ENCODE data around the gene PLCG2. TPM values are rescaled to one million over a fixed set of nuclear protein-coding genes. Genes with fewer than 3 reads are reported as not detected.
A peak's percentile ranks its signal among the peaks of the same experiment; 100 is the strongest.

Gene PLCG2
- total and polyA plus RNA-seq, 2 experiments from 2014 or later, result 0.39 TPM; not detected in 1

- H3K9ac ChIP-seq, result no peak overlapping the region
- no peak overlapping the region for H3K27ac ChIP-seq
- H3F3A ChIP-seq (ENCODE audit: insufficient read depth), result peaks cover 5% of the 10 kb centered on the region
- no peaks in the 10 kb centered on the region for H3K79me2 ChIP-seq (ENCODE audit: insufficient read depth)
- no peak overlapping the region for H3K4me3 ChIP-seq
- 0 out of 2 replicates have a peak, but pooled peaks cover 6% of the 10 kb centered on the region for H3K4me1 ChIP-seq (ENCODE audit: insufficient read depth)
- H3K4me2 ChIP-seq (ENCODE audit: unreplicated experiment), result no peak overlapping the region
- in situ Hi-C loops (cut with MboI), result no loop called here
- TF ChIP-seq EZH2phosphoT487 (IDR thresholded peaks at IDR 0.05; ENCODE audit: insufficient read depth, low read depth) (no peak), EZH2 (IDR thresholded peaks at IDR 0.05; ENCODE audit: insufficient read depth, poor library complexity, severe bottlenecking) (no peak)
- WGBS, 2 experiments (ENCODE audit: low coverage in 1 of 2, low lambda C conversion rate in 2 of 2, missing lambda C conversion rate in 2 of 2), result 7 to 9% methylated on average over 2 of the region's 2 CpGs
- H4K20me1 ChIP-seq (ENCODE audit: insufficient read depth), result no peaks in the 10 kb centered on the region
- H3K9me2 ChIP-seq (ENCODE audit: insufficient read depth), result no peaks in the 10 kb centered on the region
- no peak overlapping the region for H2AFZ ChIP-seq
- peaks cover 5% of the 10 kb centered on the region for H3K9me3 ChIP-seq (ENCODE audit: low read depth)
- no peaks in the 10 kb centered on the region for H3K27me3 ChIP-seq (replicated peaks; ENCODE audit: insufficient read depth)
- no peaks in the 10 kb centered on the region for H3K36me3 ChIP-seq (ENCODE audit: low read depth)
- DNase-seq, result peak; percentile 18
Observed at GRCh38 chr16:81951564-81951963, 172.5 kb downstream of the PLCG2 start.

DNA sequence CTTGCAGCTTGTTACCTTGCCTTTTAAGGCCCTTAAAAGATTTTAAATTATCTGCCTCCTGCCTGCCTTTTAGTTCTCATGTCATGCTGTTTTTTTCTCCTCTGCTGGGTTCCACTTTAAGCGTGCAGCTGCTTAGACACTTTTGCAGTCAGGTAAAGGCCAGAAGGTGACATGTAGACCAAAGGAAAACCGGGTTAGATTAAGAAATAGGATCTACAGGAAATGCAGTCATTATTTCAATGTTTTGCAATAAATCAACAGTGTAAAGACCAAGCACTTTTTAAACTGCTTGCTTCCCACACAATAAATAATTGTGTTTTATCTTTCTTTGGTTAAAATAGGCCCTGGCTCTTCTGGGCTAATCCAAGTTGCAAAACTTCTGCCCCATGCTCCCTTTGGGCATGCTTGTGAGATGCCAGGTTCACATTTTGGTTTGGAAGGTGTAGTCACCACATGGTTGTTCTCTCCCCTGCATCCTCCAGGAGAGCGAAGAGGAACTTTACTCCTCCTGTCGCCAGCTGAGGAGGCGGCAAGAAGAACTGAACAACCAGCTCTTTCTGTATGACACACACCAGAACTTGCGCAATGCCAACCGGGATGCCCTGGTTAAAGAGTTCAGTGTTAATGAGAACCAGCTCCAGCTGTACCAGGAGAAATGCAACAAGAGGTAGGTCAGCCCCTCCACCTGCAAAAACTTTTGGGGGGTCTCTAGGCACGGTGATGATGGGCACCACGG, 177.3 kb downstream of the PLCG2 start:
- H3K9me2 ChIP-seq (ENCODE audit: insufficient read depth), result no peaks in the 10 kb centered on the region
- H3K4me2 ChIP-seq (ENCODE audit: unreplicated experiment), result no peak overlapping the region
- H3K4me1 ChIP-seq (ENCODE audit: insufficient read depth), result 0 out of 2 replicates have a peak, but pooled peaks cover 9% of the 10 kb centered on the region
- H3K79me2 ChIP-seq (ENCODE audit: insufficient read depth), result no peaks in the 10 kb centered on the region
- H4K20me1 ChIP-seq (ENCODE audit: insufficient read depth), result no peaks in the 10 kb centered on the region
- no peaks in the 10 kb centered on the region for H3K36me3 ChIP-seq (ENCODE audit: low read depth)
- 44 to 53% methylated on average over 9 of the region's 9 CpGs for WGBS, 2 experiments (ENCODE audit: low coverage in 1 of 2, low lambda C conversion rate in 2 of 2, missing lambda C conversion rate in 2 of 2)
- H3K4me3 ChIP-seq, result no peak overlapping the region
- no peak overlapping the region for H3K27ac ChIP-seq
- H3K9ac ChIP-seq, result no peak overlapping the region
- H3F3A ChIP-seq (ENCODE audit: insufficient read depth), result peaks cover 5% of the 10 kb centered on the region
- peaks cover 2% of the 10 kb centered on the region for H3K9me3 ChIP-seq (ENCODE audit: low read depth)
- peak; percentile 86 for DNase-seq
- H2AFZ ChIP-seq, result no peak overlapping the region
- no peaks in the 10 kb centered on the region for H3K27me3 ChIP-seq (replicated peaks; ENCODE audit: insufficient read depth)
- TF ChIP-seq EZH2phosphoT487 (IDR thresholded peaks at IDR 0.05; ENCODE audit: insufficient read depth, low read depth) (no peak), EZH2 (IDR thresholded peaks at IDR 0.05; ENCODE audit: insufficient read depth, poor library complexity, severe bottlenecking) (no peak)
- in situ Hi-C loops (cut with MboI), result no loop called here

GRCh38 chr16:81964808-81965207, 185.7 kb downstream of the PLCG2 start:
- no peak for TF ChIP-seq EZH2 (IDR thresholded peaks at IDR 0.05; ENCODE audit: insufficient read depth, poor library complexity, severe bottlenecking)
- no peak for TF ChIP-seq EZH2phosphoT487 (IDR thresholded peaks at IDR 0.05; ENCODE audit: insufficient read depth, low read depth)

DNA sequence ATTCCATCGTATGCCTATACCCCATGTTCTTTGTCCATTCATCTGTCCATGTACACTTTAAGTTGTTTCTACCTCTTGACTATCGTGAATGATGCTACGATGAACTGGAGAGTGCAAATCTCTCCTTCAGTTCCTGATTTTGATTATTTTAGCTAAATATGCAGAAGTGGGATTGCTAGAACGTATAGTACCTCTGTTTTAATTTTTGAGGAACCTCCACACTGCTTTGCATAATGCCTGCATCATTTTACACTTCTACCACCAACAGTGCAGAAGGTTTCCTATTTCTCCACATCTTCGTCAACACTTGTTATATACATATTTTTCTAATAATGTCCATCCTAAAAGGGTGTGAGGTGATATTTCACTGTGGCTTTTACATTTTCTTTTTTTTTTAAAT, 188.3 kb downstream of the PLCG2 start:
- Histone ChIP-seq H3K27ac (no peak overlapping the region), H3K4me1 (ENCODE audit: insufficient read depth) (no peaks in the 10 kb centered on the region), H3K79me2 (ENCODE audit: insufficient read depth) (no peaks in the 10 kb centered on the region), H3K4me2 (ENCODE audit: unreplicated experiment) (no peak overlapping the region), H2AFZ (no peak overlapping the region), H3F3A (ENCODE audit: insufficient read depth) (no peaks in the 10 kb centered on the region), H3K9me3 (ENCODE audit: low read depth) (peaks cover 6% of the 10 kb centered on the region), H3K36me3 (ENCODE audit: low read depth) (no peaks in the 10 kb centered on the region), H3K9ac (no peak overlapping the region), H4K20me1 (ENCODE audit: insufficient read depth) (no peaks in the 10 kb centered on the region), H3K4me3 (no peak overlapping the region), H3K27me3 (replicated peaks; ENCODE audit: insufficient read depth) (peaks cover 9% of the 10 kb centered on the region; the same call in 1 of the 2 replicates), H3K9me2 (ENCODE audit: insufficient read depth) (no peaks in the 10 kb centered on the region)
- in situ Hi-C loops (cut with MboI), result no loop called here
- DNase-seq, result no peak
- WGBS, 2 experiments (ENCODE audit: low coverage in 1 of 2, low lambda C conversion rate in 2 of 2, missing lambda C conversion rate in 2 of 2), result 46 to 51% methylated on average over 5 of the region's 5 CpGs
- TF ChIP-seq EZH2 (IDR thresholded peaks at IDR 0.05; ENCODE audit: insufficient read depth, poor library complexity, severe bottlenecking) (no peak), EZH2phosphoT487 (IDR thresholded peaks at IDR 0.05; ENCODE audit: insufficient read depth, low read depth) (no peak)

More at GRCh38 chr16:81964808-81965207, 185.7 kb downstream of the PLCG2 start:
- Histone ChIP-seq H4K20me1 (ENCODE audit: insufficient read depth) (no peaks in the 10 kb centered on the region), H3K4me3 (no peak overlapping the region), H3K36me3 (ENCODE audit: low read depth) (no peaks in the 10 kb centered on the region), H3K9ac (no peak overlapping the region), H3K4me1 (ENCODE audit: insufficient read depth) (no peaks in the 10 kb centered on the region), H3K27ac (no peak overlapping the region), H2AFZ (no peak overlapping the region), H3K9me3 (ENCODE audit: low read depth) (no peaks in the 10 kb centered on the region), H3K4me2 (ENCODE audit: unreplicated experiment) (no peak overlapping the region), H3K79me2 (ENCODE audit: insufficient read depth) (no peaks in the 10 kb centered on the region), H3K27me3 (replicated peaks; ENCODE audit: insufficient read depth) (peaks cover 9% of the 10 kb centered on the region; the same call in 1 of the 2 replicates), H3K9me2 (ENCODE audit: insufficient read depth) (no peaks in the 10 kb centered on the region), H3F3A (ENCODE audit: insufficient read depth) (no peaks in the 10 kb centered on the region)
- DNase-seq, result no peak
- 66 to 77% methylated on average over 6 of the region's 6 CpGs for WGBS, 2 experiments (ENCODE audit: low coverage in 1 of 2, low lambda C conversion rate in 2 of 2, missing lambda C conversion rate in 2 of 2)
- in situ Hi-C loops (cut with MboI), result no loop called here

All from GM23248 (cell line).